K562 (cell line): ENCODE data around the gene RFX3. TPM values are rescaled to one million over a fixed set of nuclear protein-coding genes. Genes with fewer than 3 reads are reported as not detected.

Experiments used
- ATAC-seq: fragments of 200-7000 bp; cut with Tn5 transposase; 3 replicates; pipeline ENCODE4 v1.9.1; 2020; ENCODE audit warnings: moderate library complexity
- BruUV-seq: library from RNA; stranded (reverse); fragments of 400-500 nt; replicated peaks from 2 replicates; lab custom pipeline; 2021; lab: Mats Ljungman, UMichigan
- CTCF ChIA-PET: fragments of 300-600 bp; formaldehyde crosslinking; extraction: SDS; loops from one replicate; lab custom pipeline; 2021; ENCODE audit warnings: low intra/inter-chr PET ratio; lab: Yijun Ruan, JAX
- POLR2A ChIA-PET: fragments of 300-600, 350-650 bp; sonication (Branson Sonifier 250); formaldehyde crosslinking; extraction: SDS; loops from one replicate; lab custom pipeline; 2021; ENCODE audit warnings: antibody characterized with exemption, inconsistent platforms; lab: Yijun Ruan, JAX
- DNase-seq, 4 experiments: peaks; one replicate each; pipeline versions ENCODE4 v3.0.0 to v3.0.0-alpha.2; 2011 to 2018; ENCODE audit warnings: low spot score in 3 of 4, mixed read lengths in 3 of 4; ENCODE audit errors: extremely low read depth in 1 of 4
- FAIRE-seq: peaks from 2 replicates; lab custom pipeline; 2011; peaks lifted over from hg19 to GRCh38; lab: Jason Lieb, UNC
- H2AFZ ChIP-seq: 2 replicates; pipeline ENCODE4 v1.6.0; 2011; ENCODE audit warnings: low read depth, low read length, control low read depth, inconsistent platforms
- H3K27ac ChIP-seq: fragments of 200-600 bp; 3 replicates; pipeline ENCODE4 v1.8.0; 2011; ENCODE audit warnings: low read depth, mild to moderate bottlenecking, control low read depth, inconsistent platforms, low read length, moderate library complexity, mixed read lengths; ENCODE audit errors: extremely low read depth
- H3K27me3 ChIP-seq, 2 experiments: fragments of 300-600 bp in 1 of 2; 2 replicates in 1 of 2; 3 replicates in 1 of 2; pipeline versions ENCODE4 v1.6.0 to v1.8.0; 2011; ENCODE audit warnings: inconsistent platforms in 2 of 2, low read length in 2 of 2, mild to moderate bottlenecking in 1 of 2, mixed read lengths in 1 of 2, moderate library complexity in 1 of 2; ENCODE audit not compliant: control insufficient read depth in 2 of 2, insufficient read depth in 2 of 2
- H3K36me3 ChIP-seq: fragments of 300-600 bp; 3 replicates; pipeline ENCODE4 v1.8.0; 2011; ENCODE audit warnings: mild to moderate bottlenecking, low read length, inconsistent platforms; ENCODE audit not compliant: control insufficient read depth, insufficient read depth
- H3K4me1 ChIP-seq, 2 experiments: fragments of 200-600 bp in 1 of 2; replicated peaks in 1 of 2; 2 replicates in 1 of 2; 3 replicates in 1 of 2; pipeline versions ENCODE4 v1.5.1 to v1.8.0; 2011; ENCODE audit warnings: inconsistent platforms in 2 of 2, low read length in 2 of 2, mild to moderate bottlenecking in 1 of 2, mixed read lengths in 1 of 2, moderate library complexity in 1 of 2; ENCODE audit not compliant: control insufficient read depth in 2 of 2, insufficient read depth in 2 of 2
- H3K4me2 ChIP-seq: 2 replicates; pipeline ENCODE4 v1.6.1; 2011; ENCODE audit warnings: low read length, control low read depth, inconsistent platforms, mixed read lengths; ENCODE audit not compliant: insufficient read depth
- H3K4me3 ChIP-seq: fragments of 200-600 bp; sonication (generic), shearing (Covaris generic); 2 replicates; pipeline ENCODE4 v1.5.1; 2016; ENCODE audit warnings: control low read depth, inconsistent platforms
- H3K79me2 ChIP-seq: fragments of 200-600 bp; 3 replicates; pipeline ENCODE4 v1.8.0; 2011; ENCODE audit warnings: low read length, inconsistent platforms; ENCODE audit not compliant: control insufficient read depth, insufficient read depth
- H3K9ac ChIP-seq, 2 experiments: 2 replicates each; pipeline versions ENCODE4 v1.6.0 to v1.6.1; 2011; ENCODE audit warnings: low read depth in 2 of 2, low read length in 2 of 2, control low read depth in 1 of 2, inconsistent platforms in 1 of 2, mild to moderate bottlenecking in 1 of 2, mixed read lengths in 1 of 2; ENCODE audit not compliant: insufficient read depth in 1 of 2
- H3K9me1 ChIP-seq: one replicate; pipeline ENCODE4 v1.6.0; 2011; ENCODE audit warnings: inconsistent platforms, mild to moderate bottlenecking, low read length, moderate library complexity; ENCODE audit not compliant: control insufficient read depth, insufficient read depth
- H3K9me3 ChIP-seq: replicated peaks from 2 replicates; pipeline ENCODE4 v1.5.1; 2011; ENCODE audit warnings: low read depth, low read length, inconsistent platforms; ENCODE audit not compliant: control insufficient read depth, insufficient read depth
- H4K20me1 ChIP-seq: replicated peaks from 2 replicates; pipeline ENCODE4 v1.6.1; 2011; ENCODE audit warnings: low read length, inconsistent platforms, mixed read lengths; ENCODE audit not compliant: control insufficient read depth, insufficient read depth
- ARID1B ChIP-seq: fragments of 450-650 bp; IDR thresholded peaks from 2 replicates; pipeline ENCODE4 v1.6.1; 2016; ENCODE audit warnings: antibody characterized with exemption, mild to moderate bottlenecking, inconsistent platforms
- CREM ChIP-seq: IDR thresholded peaks from 2 replicates; pipeline ENCODE4 v1.6.1; 2014; ENCODE audit warnings: antibody characterized with exemption, low read depth
- CXXC5 ChIP-seq: fragments of 250-450 bp; sonication (Bioruptor Pico); IDR thresholded peaks from 2 replicates; pipeline ENCODE4 v1.8.0; 2022; ENCODE audit warnings: inconsistent platforms, mild to moderate bottlenecking, moderate library complexity
- EZH2 ChIP-seq: IDR thresholded peaks from 2 replicates; pipeline ENCODE4 v1.6.1; 2012; ENCODE audit warnings: low read depth, mild to moderate bottlenecking, inconsistent platforms, low read length, borderline replicate concordance
- FIP1L1 ChIP-seq: fragments of 200-400 bp; formaldehyde crosslinking; IDR thresholded peaks from 2 replicates; pipeline ENCODE4 v1.6.1; 2018; ENCODE audit warnings: mild to moderate bottlenecking, low read depth, low read length; ENCODE audit not compliant: poor library complexity, severe bottlenecking
- GATAD2A ChIP-seq: fragments of 450-650 bp; IDR thresholded peaks from 2 replicates; pipeline ENCODE4 v1.6.1; 2017
- KLF6 ChIP-seq: fragments of 250-450 bp; sonication (Bioruptor Pico); IDR thresholded peaks from 2 replicates; pipeline ENCODE4 v1.4.0; 2020; ENCODE audit warnings: mild to moderate bottlenecking, moderate library complexity, borderline replicate concordance
- LARP7 ChIP-seq: fragments of 450-650 bp; IDR thresholded peaks from 2 replicates; pipeline ENCODE4 v1.6.1; 2016
- MBD2 ChIP-seq: sonication (generic); IDR thresholded peaks from 2 replicates; pipeline ENCODE4 v1.6.1; 2016; ENCODE audit warnings: low read depth, borderline replicate concordance
- MTA1 ChIP-seq: fragments of 450-650 bp; IDR thresholded peaks from 2 replicates; pipeline ENCODE4 v1.6.1; 2017; ENCODE audit warnings: borderline replicate concordance
- PREB ChIP-seq: sonication (generic); formaldehyde crosslinking; IDR thresholded peaks from 2 replicates; pipeline ENCODE4 v1.8.1; 2023; ENCODE audit warnings: mild to moderate bottlenecking, missing genetic modification reagents
- TAF1 ChIP-seq: IDR thresholded peaks from 2 replicates; pipeline ENCODE4 v1.6.1; 2011; ENCODE audit warnings: mild to moderate bottlenecking, low read length, moderate library complexity; ENCODE audit not compliant: insufficient read depth, control insufficient read depth, severe bottlenecking; ENCODE audit errors: extremely low read depth
- TRIM24 ChIP-seq, 2 experiments: fragments of 450-650 bp; IDR thresholded peaks; 2 replicates each; pipeline ENCODE4 v1.6.1; 2016
- XRCC4 ChIP-seq: IDR thresholded peaks from one replicate; pipeline ENCODE4 v1.6.1; 2011; ENCODE audit not compliant: insufficient read depth, insufficient read length; ENCODE audit errors: extremely low read depth
- ZFP36 ChIP-seq: fragments of 150-350 bp; IDR thresholded peaks from 2 replicates; pipeline ENCODE4 v1.6.1; 2018; ENCODE audit warnings: low read length, low read depth; ENCODE audit not compliant: partially characterized antibody
- ZNF121 ChIP-seq: sonication (generic); formaldehyde crosslinking; conservative IDR thresholded peaks from 2 replicates; pipeline ENCODE4 v1.8.0; 2022; ENCODE audit warnings: missing genetic modification reagents
- ZNF23 ChIP-seq: fragments of 250-450 bp; sonication (Bioruptor Pico); IDR thresholded peaks from 2 replicates; pipeline ENCODE4 v1.4.0; 2020; ENCODE audit warnings: mild to moderate bottlenecking
- ZNF274 ChIP-seq: IDR thresholded peaks from 2 replicates; pipeline ENCODE4 v1.6.1; 2011; ENCODE audit warnings: low read depth, mild to moderate bottlenecking, low read length, moderate library complexity, borderline replicate concordance
- WGBS: fragments of 100-300 bp; shearing (Covaris generic); methylation state at CpG from one replicate; pipeline ENCODE4 v1.1.6; 2016; ENCODE audit warnings: low coverage, mixed read lengths; ENCODE audit not compliant: insufficient coverage; ENCODE audit errors: missing lambda C conversion rate; 5-methylcytosine and 5-hydroxymethylcytosine counted together
- in situ Hi-C: fragments of 300-500 bp; cut with MboI; formaldehyde crosslinking; loops from 4 replicates; pipeline ENCODE4 v1.15.0; 2018; ENCODE audit warnings: inconsistent platforms, mixed read lengths
- intact Hi-C: fragments of 100-400 bp; cut with micrococcal nuclease; formaldehyde crosslinking; loops from 2 replicates; pipeline ENCODE4 v1.14.2; 2022
- polyA plus RNA-seq, 8 experiments: library from polyadenylated mRNA; depleted of rRNA in 4 of 8; stranded (reverse) in 5 of 8; unstranded in 3 of 8; fragments of >200 nt; fragmentation: Nextera tagmentation in 2 of 8; fragmentation: Illumina TruSeq in 1 of 8; extraction: Ambion mirVana in 2 of 8; extraction: Trizol in 1 of 8; gene quantifications; 2 replicates each; pipeline versions ENCODE4 v1.2.1 to v1.2.3, GENCODE V29; 2011 to 2014; ENCODE audit warnings: inconsistent platforms in 1 of 8, missing spikeins in 1 of 8
- total RNA-seq, 7 experiments: library from RNA; depleted of rRNA in 6 of 7; stranded (reverse); fragments of >200 nt in 6 of 7; fragmentation: Illumina TruSeq in 2 of 7; extraction: Trizol in 2 of 7; gene quantifications; 2 replicates each; pipeline versions ENCODE4 v1.2.1 to v1.2.3, GENCODE V29; 2011 to 2021; ENCODE audit warnings: low replicate concordance in 1 of 7

RFX3 gene
- total and polyA plus RNA-seq, 9 of the 15 experiments (the other 6 are each of a cell fraction or from before 2014, with no cell fraction given) = 0.86 to 4.9 (median 2.0) TPM

GRCh38 chr9:3397766-3398165 lies 128.0 kb downstream of the RFX3 start (continued):
- TF ChIP-seq FIP1L1 = no peak
- no peak for TF ChIP-seq LARP7
- no peak for TF ChIP-seq MTA1
- no peak for TF ChIP-seq ARID1B
- no peak for TF ChIP-seq ZNF274

- intact Hi-C loops = no loop called here
- H3K27ac ChIP-seq = no peak overlapping the region
- WGBS = 68% methylated on average over 2 of the region's 2 CpGs
- H3K79me2 ChIP-seq = no peaks in the 10 kb centered on the region
- ChIA-PET POLR2A (no interaction called here), CTCF (no interaction called here)
- H3K4me2 ChIP-seq = no peak overlapping the region
- H3K4me3 ChIP-seq = no peak overlapping the region
- H3K9me3 ChIP-seq = no peaks in the 10 kb centered on the region
- DNase-seq (no peak), ATAC-seq (no peak)
- H3K9ac ChIP-seq = no peak overlapping the region
- H3K4me1 ChIP-seq = no peaks in the 10 kb centered on the region
- no peaks in the 10 kb centered on the region for H4K20me1 ChIP-seq
- no peaks in the 10 kb centered on the region for H3K36me3 ChIP-seq
- H3K27me3 ChIP-seq = no peaks in the 10 kb centered on the region
- BruUV-seq = no TSS peak
- H2AFZ ChIP-seq = no peak overlapping the region
- TF ChIP-seq GATAD2A = no peak
- TF ChIP-seq ZNF23 (CRISPR knock-in tag) = no peak
- TF ChIP-seq ZNF121 (CRISPR knock-in tag) = no peak
- TF ChIP-seq XRCC4 = no peak
- TF ChIP-seq TAF1 = no peak
- no peak for TF ChIP-seq KLF6
- no peak for TF ChIP-seq EZH2
- no peak for TF ChIP-seq PREB (CRISPR knock-in tag)
- TF ChIP-seq ZFP36 = no peak
- no peak for TF ChIP-seq TRIM24 (IDR thresholded peaks at IDR 0.05)
- no peak for TF ChIP-seq CREM
- TF ChIP-seq CXXC5 (CRISPR knock-in tag) = no peak
- TF ChIP-seq MBD2 = no peak
- TF ChIP-seq, all 486 proteins: peak for 0
- H3K9me1 ChIP-seq = no peaks in the 10 kb centered on the region
- no peak for FAIRE-seq
- in situ Hi-C loops = no loop called here
These were observed 134.4 kb downstream of the RFX3 start for GRCh38 chr9:3391414-3391813.
